Psoas muscle (tissue), 8 donors: Measurements from ENCODE around the gene HCN3. TPM values are rescaled to one million over a fixed set of nuclear protein-coding genes. Genes with fewer than 3 reads are reported as not detected.
A peak's percentile ranks its signal among the peaks of the same experiment; 100 is the strongest.

Experiments
- ATAC-seq, 4 donors: fragments of 200-7000 bp; cut with Tn5 transposase; one replicate each; pipeline ENCODE4 v1.9.1; 2020; ENCODE audit warnings: moderate library complexity in 3 of 4, mild to moderate bottlenecking in 2 of 4
- DNase-seq, 2 donors: peaks; one replicate each; pipeline ENCODE4 v3.0.0-alpha.2; 2020
- H3K27ac ChIP-seq: fragments of 200-600 bp; one replicate; pipeline ENCODE4 v1.8.0; 2022
- H3K27me3 ChIP-seq, 3 donors: fragments of 200-600 bp in 1 of 3; one replicate each; pipeline versions ENCODE4 v1.6.1 to v1.8.0; 2013 to 2022; ENCODE audit warnings: low read length in 2 of 3, mild to moderate bottlenecking in 2 of 3, moderate library complexity in 1 of 3; ENCODE audit not compliant: insufficient read depth in 3 of 3
- H3K36me3 ChIP-seq, 2 donors: fragments of 200-600 bp in 1 of 2; one replicate each; pipeline versions ENCODE4 v1.6.1 to v1.8.0; 2013 to 2022; ENCODE audit warnings: low read depth in 1 of 2, mild to moderate bottlenecking in 1 of 2, moderate library complexity in 1 of 2; ENCODE audit not compliant: insufficient read depth in 1 of 2
- H3K4me1 ChIP-seq: fragments of 200-600 bp; one replicate; pipeline ENCODE4 v1.8.0; 2022
- H3K4me3 ChIP-seq: fragments of 200-600 bp; one replicate; pipeline ENCODE4 v1.8.0; 2022; ENCODE audit warnings: mild to moderate bottlenecking
- H3K9me3 ChIP-seq: fragments of 200-600 bp; one replicate; pipeline ENCODE4 v1.8.0; 2022
- CTCF ChIP-seq: fragments of 200-600 bp; IDR thresholded peaks from one replicate; pipeline ENCODE4 v1.8.0; 2022; ENCODE audit warnings: antibody characterized with exemption
- WGBS, 3 donors: extraction: QIAGEN DNeasy Blood & Tissue Kit; methylation state at CpG; one replicate each; pipeline versions ENCODE4 v1.1.6 to v1.1.7; 2013; 5-methylcytosine and 5-hydroxymethylcytosine counted together
- intact Hi-C, 2 donors: fragments of 100-400 bp; cut with DNase I; formaldehyde crosslinking; loops; one replicate each; pipeline versions ENCODE4 v1.11.0 to v1.14.2; 2022
- polyA plus RNA-seq, 3 donors: library from polyadenylated mRNA; stranded (reverse); fragments of 200-250 nt; gene quantifications; one replicate each; pipeline ENCODE4 v1.2.3, GENCODE V29; 2013
- total RNA-seq, 4 donors: library from RNA; stranded (reverse); fragmentation: NEBNext Ultra II Directional in 2 of 4; extraction: Animal tissue kit (Norgen Biotek cat#: 25700) in 2 of 4; gene quantifications; one replicate each; pipeline versions ENCODE4 v1.2.1 to v1.2.4, GENCODE V29; 2021 to 2023
- donor health status: healthy with polysubstance abuse.
- donor health status: DM: no; HTN: no; CAD: no; lungs with moderate emphysema.
- donor health status: Bipolar disorder and iron deficiency.
- donor health status: healthy.
- donor health status: DM: yes; HTN: yes; CAD: no.
- donor health status: DM: no; HTN: no; CAD: no.
- donor health status: DM: no; HTN: no; CAD: no.
- donor health status: DM: yes; HTN: yes; CAD: no.

Gene HCN3
- total and polyA plus RNA-seq, 7 donors: 0.27 to 0.97 (median 0.45) TPM; not detected in 1

GRCh38 chr1:155272466-155273342 lies 4.6 kb upstream of the HCN3 start:
- no peak for DNase-seq
- WGBS, 3 donors: 4 to 8% (median 5%) methylated on average over 29 to 44 of the region's 44 CpGs

GRCh38 chr1:155273343-155274245 lies 3.7 kb upstream of the HCN3 start, which contains the start of gene CLK2:
CLK2 (minus strand) TSS chr1:155273504; CDS start chr1:155270977, 2,527 bp downstream.
- Histone ChIP-seq H3K27ac (peak within 1 kb of the TSS; percentile 96), H3K27me3 (no peaks in the 10 kb centered on the region), H3K4me1 (peaks cover 34% of the 10 kb centered on the region), H3K9me3 (no peaks in the 10 kb centered on the region), H3K36me3 (peaks cover 4 to 29% of the 10 kb centered on the region in 2 donors), H3K4me3 (peak within 1 kb of the TSS; percentile 93)
- 11 to 23% (median 16%) methylated on average over 34 to 61 of the region's 61 CpGs for WGBS, 3 donors
- DNase-seq (peak; percentile 97 to 98), ATAC-seq (peak; percentile 91 to 93 (median 92))
- no peak for TF ChIP-seq CTCF
- intact Hi-C loops: loop anchor here in 1 of 2 donors (5.0 kb wide), 1 partner anchor 34 kb away; the partner anchor contains the start of gene FDPS

More at GRCh38 chr1:155272466-155273342, 4.6 kb upstream of the HCN3 start:
- intact Hi-C loops: loop anchor here in 1 of 2 donors (5.0 kb wide), 1 partner anchor 35 kb away; the partner anchor contains the start of gene FDPS
- ATAC-seq: peak; percentile 57 to 72 (median 62)
- peaks cover 30% of the 10 kb centered on the region for H3K4me1 ChIP-seq
- H3K9me3 ChIP-seq: no peaks in the 10 kb centered on the region
- H3K4me3 ChIP-seq: peak overlapping the region; percentile 93
- no peak for TF ChIP-seq CTCF
- H3K36me3 ChIP-seq: peaks cover 6 to 38% of the 10 kb centered on the region in 2 donors
- no peaks in the 10 kb centered on the region for H3K27me3 ChIP-seq
- H3K27ac ChIP-seq: peak overlapping the region; percentile 96

- DNase-seq (peak; percentile 64 to 69), ATAC-seq (peak in 1 of 4 donors; percentile 12)
- no peaks in the 10 kb centered on the region for H3K27me3 ChIP-seq
- intact Hi-C loops: loop anchor here (2.0 to 5.0 kb wide), 2 partner anchors 44 to 45 kb away; partner anchors contain the start of gene RUSC1 (in 1 of the 2)
- no peaks in the 10 kb centered on the region for H3K36me3 ChIP-seq
- TF ChIP-seq CTCF: no peak
- peak overlapping the region; percentile 86 for H3K4me3 ChIP-seq
- peak overlapping the region; percentile 39 for H3K27ac ChIP-seq
- H3K4me1 ChIP-seq: peaks cover 16% of the 10 kb centered on the region
- no peaks in the 10 kb centered on the region for H3K9me3 ChIP-seq
- 2 to 3% (median 3%) methylated on average over 25 to 29 of the region's 29 CpGs for WGBS, 3 donors
Observed at GRCh38 chr1:155277902-155278688, 832 bp downstream of the HCN3 start.

GRCh38 chr1:155278689-155279160 lies 1.5 kb downstream of the HCN3 start:
- no peak for ATAC-seq
- no peak for DNase-seq
- Histone ChIP-seq H3K27me3 (no peaks in the 10 kb centered on the region), H3K27ac (no peak overlapping the region), H3K4me3 (no peak overlapping the region), H3K9me3 (no peaks in the 10 kb centered on the region), H3K4me1 (peaks cover 16% of the 10 kb centered on the region), H3K36me3 (no peaks in the 10 kb centered on the region)
- intact Hi-C loops: loop anchor here in 1 of 2 donors (5.0 kb wide), 1 partner anchor 44 kb away; the partner anchor contains the start of gene RUSC1
- no peak for TF ChIP-seq CTCF
- WGBS, 3 donors: 48 to 56% (median 54%) methylated on average over 10 of the region's 10 CpGs
